HG03520 (cell line): Measurements from ENCODE around the gene ABL2.

Source experiments
- ATAC-seq: cut with Tn5 transposase; IDR thresholded peaks from one replicate; pipeline ENCODE4 v1.9.1; 2021; ENCODE audit warnings: mild to moderate bottlenecking, moderate library complexity; ENCODE audit not compliant: unreplicated experiment

ABL2 gene

DNA sequence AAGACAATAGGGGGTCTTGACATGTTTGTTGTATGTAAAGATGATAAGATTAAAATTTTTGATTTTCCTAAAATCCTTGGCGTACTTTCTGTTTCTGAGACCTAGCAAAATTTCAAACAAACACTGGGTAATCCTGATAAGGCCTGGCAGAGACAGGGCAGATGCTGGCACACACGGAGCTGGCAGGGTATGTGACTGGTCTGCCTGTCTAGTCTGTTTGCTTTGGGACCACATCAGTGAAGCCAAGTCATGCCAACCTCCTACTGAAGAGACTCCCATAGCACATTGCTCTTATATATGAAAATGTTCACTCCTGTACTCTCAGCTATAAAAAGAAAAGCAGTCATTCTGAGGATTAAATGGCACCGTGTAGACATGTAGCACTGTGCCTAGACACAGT is 133.6 kb downstream of the ABL2 start:
- ATAC-seq, result no peak

DNA sequence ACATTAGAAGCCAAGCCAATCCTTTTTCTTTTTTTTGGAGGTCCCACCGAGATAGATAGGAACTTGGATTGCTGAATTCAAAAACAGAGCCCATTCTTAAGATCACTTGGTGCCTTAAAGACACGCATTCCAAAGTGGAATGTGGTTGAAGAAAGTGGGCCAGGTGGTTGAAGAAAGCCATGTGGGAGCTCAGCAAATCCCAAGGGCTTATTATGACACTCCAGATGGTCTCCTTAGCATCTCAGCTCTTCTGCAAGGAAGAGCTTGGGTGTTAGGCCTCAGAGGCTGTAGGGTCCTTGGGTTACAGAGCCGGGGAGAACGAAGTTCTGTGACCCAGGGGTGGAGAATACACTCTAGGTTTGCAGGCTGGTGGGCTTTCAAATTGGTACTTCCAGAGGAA is 134.1 kb downstream of the ABL2 start:
- ATAC-seq, result no peak

DNA sequence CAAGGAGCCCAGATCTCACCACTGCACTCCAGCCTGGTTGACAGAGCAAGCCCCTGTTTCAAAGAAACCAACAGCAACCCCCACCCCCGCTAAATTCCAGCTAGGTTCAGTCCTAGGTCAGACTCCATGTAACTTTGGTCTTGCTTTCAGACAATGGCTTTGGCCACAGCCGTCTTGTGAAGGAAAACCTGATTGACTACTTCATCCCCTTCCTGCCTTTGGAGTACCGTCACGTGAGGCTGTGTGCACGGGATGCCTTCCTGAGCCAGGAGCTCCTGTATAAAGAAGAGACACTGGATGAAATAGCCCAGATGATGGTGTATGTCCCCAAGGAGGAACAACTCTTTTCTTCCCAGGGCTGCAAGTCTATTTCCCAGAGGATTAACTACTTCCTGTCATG is 134.7 kb downstream of the ABL2 start:
- no peak for ATAC-seq

DNA sequence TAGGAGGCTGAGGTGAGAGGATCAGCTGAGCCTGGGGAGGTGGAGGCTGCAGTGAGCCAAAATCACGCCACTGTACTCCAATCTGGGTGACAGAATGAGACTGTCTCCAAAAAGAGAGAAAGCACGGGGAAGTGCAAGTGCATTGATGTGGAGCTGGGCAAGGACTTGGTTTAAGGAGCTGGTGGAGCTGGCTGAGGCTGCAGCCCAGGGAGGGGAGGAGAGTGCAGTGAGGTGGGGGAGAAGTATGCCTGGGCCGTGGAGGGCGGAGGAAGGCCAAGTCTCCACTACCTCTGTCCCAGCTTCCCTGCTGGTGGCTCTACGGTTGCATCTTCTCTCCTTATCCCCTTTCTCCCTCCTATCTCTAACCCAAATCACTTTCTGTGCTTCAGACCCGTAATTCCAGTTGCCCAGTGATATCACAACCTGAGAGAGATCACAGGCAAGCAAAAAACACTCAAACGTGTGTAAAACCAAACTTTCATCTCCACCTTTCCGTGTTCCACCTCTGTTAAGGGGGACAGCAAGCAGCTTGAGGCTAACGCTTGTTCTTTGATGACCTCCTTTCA is 136.5 kb downstream of the ABL2 start:
- no peak for ATAC-seq

DNA sequence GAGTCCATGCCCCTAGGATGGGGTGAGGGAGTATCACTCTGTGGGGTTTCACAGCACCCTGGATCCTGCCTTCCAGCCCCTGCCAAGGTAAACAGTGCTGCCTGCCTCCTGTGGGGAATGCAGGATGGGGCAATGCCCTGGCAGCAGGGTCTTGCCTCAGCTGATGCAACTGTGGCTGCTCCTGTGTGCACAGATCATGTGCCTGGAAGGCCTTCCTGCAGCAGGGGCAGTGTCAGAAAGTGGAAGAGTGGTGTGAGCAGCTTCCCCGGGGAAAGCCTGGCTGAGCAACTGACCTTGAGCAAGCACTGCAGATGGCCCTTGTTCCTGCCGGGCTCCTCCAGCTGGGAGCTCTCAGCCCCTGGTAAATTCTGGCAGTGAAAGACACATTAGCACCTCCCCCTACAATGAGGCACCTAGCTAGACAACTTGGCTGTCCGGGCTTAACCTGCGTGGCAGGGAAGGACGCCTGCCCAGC is 137.7 kb downstream of the ABL2 start:
- no peak for ATAC-seq

DNA sequence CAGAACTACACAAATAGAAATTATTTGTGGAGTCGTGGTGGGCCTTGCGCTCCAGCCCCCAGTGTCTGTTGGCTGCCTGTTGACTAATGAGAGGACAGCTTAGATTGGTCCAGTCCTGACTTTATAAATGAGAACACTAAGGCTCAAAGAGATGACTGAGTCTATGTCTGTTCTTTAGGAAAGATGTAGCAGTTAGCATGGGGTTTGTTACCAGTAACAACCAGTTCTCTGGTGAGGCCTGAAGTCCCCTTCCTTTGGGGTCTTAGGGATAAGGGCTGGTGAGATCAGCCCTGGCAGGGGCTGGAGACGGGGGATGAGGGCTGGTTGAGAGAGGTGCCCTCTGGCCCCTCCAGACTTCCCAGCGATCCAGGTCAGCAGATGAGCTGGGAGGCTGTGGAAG is 138.6 kb downstream of the ABL2 start:
- ATAC-seq, result no peak

DNA sequence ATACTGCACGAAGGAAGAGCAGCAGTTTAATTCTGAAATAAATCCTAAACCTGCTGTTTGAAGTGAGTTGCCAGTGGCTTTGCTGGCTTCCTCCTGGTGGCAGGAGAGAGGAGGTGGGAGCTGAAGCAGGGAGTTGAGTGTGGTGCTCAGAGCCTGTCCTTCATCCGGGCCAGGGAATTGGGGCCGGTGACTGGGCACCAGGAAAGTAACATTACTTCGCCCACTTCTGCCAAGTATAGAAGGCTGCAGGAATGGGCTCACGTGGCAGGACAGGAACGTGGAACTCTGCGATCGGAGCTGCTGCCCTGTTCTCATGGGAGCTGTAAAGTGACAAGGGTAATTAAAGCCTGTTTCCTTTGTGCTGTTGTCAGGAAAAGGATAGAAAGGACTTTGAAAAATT is 139.0 kb downstream of the ABL2 start:
- ATAC-seq, result no peak

DNA sequence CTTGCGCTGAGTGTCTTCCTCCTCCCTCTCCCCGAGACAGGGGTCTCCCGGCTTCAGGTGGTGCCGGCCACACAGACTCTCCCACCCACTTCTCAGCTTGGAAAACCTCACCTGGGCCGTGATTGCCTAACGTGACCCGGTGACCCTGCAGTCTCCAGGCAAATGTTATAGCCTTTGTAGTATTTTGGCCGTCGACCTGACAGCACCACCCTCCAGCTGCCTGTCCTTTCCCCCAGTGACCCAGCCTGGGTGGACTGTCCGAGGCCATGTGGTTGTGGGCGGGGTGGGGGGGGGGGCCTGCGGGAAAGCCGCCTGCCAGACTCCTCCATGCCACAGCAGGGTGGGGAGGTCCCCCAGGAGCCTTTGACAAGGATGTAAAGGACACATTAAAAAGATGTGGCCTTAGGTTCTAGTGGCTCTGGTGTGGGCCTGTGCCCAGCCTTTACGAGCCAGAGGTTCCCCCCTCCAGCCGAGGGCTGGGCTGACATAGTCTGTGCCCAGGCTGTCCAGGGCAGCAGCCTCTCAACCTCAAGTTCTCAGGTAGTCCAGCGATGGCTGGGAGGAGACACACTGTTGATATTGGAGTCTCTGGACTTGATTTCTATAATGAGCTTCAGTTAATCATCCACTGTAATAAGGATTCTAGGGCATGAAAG is 139.5 kb downstream of the ABL2 start:
- ATAC-seq, result no peak

DNA sequence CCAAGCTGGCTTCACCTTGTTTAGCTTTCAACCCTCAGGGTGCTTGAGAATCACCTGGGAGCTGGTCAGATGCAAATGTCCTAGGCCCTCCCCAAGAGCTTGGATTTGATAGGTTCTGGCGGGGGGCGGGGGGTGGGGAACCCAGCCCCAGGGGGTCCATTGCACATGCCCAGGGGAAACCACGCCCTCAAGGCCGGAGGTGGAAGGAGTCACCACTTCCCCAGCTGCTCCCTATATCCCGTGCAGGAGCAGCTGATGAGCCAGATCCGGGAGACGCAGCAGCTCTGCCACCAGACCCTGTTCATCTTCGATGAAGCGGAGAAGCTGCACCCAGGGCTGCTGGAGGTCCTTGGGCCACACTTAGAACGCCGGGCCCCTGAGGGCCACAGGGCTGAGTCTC is 141.8 kb downstream of the ABL2 start:
- ATAC-seq, result no peak

DNA sequence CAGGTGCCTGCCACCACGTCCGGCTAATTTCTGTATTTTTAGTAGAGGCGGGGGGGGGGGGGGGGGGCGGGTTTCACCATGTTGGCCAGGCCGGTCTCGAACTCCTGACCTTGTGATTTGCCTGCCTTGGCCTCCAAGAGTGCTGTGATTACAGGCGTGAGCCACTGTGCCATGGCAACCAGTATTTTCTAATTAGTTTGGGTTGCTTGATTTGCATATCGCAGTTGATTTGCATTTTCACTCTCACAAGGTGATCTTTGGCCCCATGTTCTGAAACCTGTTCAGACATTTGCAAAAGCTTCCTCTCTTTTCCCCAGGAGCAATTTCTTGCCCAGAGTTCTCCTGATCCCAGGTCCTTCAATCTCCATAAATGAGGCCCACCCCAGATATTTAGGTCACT is 145.9 kb downstream of the ABL2 start:
- ATAC-seq, result peak; percentile 16

DNA sequence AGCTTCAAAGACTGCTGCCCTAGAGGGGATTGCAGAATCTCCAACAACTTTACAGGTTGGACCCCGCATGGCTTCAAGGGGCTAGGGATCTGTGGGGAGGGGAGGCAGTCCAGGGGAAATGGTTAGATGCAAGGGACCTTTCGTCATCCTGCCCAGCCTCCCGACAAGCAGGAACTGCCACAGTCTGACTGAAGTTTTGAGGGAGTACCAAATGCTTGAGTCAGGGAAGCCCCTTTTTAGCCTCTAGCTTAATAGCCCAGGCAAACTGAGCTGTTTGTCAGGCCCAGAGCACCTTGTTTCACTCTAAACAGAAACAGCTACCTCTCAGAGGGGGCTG is 146.5 kb downstream of the ABL2 start:
- ATAC-seq, result no peak

DNA sequence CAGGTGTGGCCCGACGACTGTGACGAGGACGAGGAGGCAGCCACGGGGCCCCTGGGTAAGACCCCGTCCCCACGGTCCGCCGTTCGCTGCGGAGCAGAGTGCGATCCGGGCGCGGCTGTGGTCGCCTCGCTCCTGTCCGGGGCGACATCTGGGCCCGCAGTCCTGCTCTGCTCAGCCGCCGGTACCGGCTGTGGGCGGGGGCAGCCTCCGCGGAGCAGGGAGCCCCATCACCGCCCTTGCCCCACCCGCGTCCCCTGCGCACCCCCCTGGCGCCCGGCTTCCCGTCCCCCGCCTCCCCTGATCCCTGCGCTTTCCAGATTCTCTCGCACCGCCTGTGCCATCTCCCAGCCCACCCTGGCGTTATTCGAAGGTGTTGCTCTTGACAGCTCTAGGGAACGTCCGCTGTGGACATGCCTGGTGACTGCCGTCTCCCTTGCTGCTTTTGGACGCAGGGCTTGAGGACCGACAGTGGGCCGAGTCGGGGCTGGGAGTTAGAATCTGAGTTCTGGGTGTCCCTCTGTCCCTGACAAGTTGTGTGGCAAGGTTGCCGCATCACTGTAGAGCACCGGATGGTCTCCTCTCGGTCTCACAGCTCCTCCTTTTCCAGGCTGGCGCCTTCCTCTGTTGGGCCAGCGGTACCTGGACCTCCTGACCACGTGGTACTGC is 147.0 kb downstream of the ABL2 start:
- ATAC-seq, result peak; percentile 8

DNA sequence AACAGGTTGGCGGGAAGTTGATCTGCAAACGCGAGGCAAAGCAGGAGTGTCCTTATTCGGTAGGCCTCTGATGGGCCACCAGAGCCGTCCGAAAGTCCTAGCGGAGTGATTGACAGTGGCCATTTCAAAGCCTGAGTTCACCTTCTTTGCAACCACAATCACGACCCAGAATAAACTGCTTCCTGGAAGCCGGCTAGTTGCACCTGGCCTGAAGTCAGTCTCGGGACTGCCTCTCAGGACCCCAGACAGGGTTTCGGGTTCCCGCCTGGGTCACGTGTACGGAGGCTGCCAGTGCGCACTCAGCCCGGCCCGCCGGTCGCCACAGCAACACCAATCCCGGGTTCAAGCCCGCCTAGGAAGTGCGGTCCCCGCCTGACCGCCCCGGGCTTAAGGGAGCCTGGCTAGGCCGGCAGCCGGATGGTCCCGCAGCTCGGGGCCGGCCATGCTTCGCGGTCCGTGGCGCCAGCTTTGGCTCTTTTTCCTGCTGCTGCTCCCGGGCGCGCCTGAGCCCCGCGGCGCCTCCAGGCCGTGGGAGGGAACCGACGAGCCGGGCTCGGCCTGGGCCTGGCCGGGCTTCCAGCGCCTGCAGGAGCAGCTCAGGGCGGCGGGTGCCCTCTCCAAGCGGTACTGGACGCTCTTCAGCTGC is 147.7 kb downstream of the ABL2 start, which contains the start of gene TOR3A:
TSS of gene TOR3A (plus strand) at position 384 of the 646 bp plus-strand sequence. CDS start at position 443, 59 bp downstream.
- peak; percentile 77 for ATAC-seq

DNA sequence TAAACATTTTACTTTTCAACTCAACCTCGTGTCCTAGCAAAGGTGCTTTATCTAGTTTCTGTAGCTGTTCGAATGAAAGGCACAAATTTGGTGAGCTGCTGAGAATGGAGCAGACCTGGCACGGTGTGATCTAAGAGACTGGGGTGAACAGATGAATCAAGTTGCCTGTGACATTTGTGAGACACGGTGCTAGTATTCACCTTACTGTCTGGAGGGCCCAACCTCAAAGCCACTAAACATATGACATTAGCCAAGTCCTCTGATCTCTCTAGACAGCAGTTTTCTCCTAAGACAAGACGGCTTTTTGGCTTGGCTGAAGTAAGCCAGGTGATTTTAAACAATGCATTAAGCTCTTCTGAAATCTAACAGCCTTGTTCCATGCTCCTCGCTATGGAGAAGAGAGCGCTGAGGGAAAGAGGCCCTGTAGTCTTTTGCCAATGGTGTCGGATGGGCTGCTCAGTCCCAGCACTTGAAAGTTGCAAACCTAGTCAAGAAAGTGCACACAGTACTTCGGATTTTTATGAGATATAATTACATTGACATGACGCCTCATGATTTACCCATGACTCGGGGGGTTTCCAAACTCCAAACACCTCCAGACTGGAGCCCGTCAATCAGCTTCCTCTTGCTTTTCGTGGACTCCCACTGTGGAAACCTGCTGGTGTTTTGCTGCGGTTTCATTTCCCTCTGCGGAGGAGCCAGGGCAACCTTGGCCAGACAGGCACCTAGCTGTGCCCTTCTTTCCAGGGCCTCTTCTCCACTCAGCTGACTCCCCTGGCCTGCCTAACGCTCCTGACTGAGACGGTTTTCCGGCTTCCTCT is 148.4 kb downstream of the ABL2 start:
- ATAC-seq, result peak; percentile 6

DNA sequence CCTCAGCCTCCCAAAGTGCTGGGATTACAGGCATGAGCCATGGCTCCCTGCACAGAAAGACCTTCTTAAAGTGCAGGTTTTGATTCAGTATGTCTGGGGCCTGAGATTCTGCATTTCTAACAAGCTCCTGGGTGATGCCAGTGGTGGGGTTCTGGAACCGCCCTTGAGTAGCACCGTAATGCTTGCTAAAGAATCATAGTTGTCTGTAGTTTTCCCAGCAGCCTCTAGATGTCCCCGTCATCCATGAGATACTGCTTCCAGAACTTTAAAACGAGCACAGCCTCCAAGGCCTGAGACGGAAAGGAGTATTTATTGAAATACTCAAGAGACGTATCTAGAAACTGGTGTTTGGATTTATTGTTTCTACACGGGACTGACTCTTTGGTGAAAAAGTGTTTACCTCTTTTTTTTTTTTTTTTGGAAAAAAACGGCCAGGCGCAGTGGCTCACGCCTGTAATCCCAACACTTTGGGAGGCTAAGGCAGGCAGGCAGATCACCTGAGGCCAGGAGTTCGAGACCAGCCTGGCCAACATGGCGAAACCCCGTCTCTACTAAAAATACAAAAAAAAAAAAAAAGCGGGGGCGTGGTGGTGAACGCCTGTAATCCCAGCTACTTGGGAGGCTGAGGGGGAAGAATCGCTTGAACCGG is 150.2 kb downstream of the ABL2 start:
- ATAC-seq, result peak; percentile 18

DNA sequence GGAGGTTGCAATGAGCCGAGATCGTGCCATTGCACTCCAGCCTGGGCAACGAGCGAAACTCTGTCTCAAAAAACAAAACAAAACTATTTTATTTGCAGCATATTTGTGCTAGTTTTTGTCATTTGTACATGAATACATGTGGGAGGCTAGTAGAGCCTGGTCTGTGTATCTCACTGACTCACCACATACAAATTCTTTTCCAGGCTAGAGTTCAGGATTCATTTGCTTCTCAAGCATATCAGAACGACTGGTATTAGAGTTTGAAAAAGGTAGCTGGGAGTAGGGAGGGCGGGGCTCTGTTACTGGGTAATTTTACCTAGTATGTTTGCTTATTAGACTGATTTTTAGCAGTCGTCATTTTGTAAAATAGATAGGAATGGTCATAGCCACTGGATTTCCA is 152.1 kb downstream of the ABL2 start:
- no peak for ATAC-seq

DNA sequence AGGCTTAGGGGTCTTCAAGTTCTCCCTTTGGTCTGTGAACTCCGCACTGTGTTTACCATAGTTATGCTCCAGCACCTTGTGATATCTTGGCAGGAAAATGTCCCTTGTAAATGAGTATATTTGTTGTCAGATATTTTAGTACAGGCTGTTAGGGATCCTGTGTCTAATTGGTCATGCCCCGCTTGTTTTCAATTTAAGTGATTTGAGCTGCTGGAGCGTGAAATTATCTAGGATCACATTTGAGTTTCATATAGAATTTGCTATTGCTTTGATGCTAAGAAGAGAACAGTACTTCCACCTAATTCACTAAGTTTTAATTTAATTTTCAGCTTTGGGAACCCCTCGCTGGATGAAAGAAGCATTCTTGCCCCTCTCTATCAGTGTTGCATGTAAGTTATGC is 163.0 kb downstream of the ABL2 start:
- ATAC-seq, result no peak

DNA sequence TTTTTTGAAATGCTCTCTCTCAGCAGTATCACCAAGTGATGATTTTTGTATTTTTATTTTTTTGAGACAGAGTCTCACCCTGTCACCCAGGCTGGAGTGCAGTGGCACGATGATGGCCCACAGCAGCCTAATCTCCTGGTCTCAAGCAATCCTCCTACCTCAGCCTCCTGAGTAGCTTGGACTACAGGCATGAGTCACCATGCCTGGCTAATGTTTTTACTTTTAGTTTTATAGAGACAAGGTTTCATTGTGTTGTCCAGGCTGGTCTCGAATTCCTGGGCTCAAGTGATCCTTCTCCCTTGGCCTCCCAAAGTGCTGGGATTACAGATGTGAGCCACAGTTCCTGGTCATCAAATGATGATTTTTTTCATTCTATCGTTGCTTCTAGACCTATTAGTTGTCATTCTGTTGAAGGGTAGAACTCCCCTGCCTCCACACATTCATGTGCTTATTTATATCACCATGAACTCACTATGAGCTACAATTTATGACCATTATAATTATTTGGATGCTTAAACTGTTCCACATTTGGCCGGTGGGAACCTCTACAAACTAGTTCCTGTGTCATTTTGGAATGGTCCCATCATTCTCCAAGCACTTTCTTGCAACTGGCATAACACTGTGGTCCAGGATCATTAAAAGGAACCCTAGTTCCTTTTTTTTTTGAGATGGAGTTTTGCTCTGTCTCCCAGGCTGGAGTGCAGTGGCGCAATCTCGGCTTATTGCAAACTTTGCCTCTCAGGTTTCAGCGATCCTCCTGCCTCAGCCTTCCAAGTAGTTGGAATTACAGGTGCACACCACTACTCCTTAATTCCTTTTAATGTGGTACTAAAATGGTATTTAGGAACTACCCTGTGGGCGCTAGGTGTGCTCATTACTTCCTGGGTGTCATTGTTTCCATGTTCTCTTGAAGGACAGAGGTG is 167.9 kb downstream of the ABL2 start:
- ATAC-seq, result no peak
